WTC11 (cell line): ENCODE results near the gene CFDP1.

Experiments
- CTCF ChIP-seq: fragments of 200-600 bp; IDR thresholded peaks from 2 replicates; pipeline ENCODE4 v1.8.0; 2022; ENCODE audit warnings: antibody characterized with exemption
- FOXK1 ChIP-seq: sonication (generic); formaldehyde crosslinking; IDR thresholded peaks from 2 replicates; pipeline ENCODE4 v1.8.0; 2022; ENCODE audit warnings: mild to moderate bottlenecking, moderate library complexity, missing genetic modification reagents
- NFE2L1 ChIP-seq: sonication (generic); formaldehyde crosslinking; IDR thresholded peaks from 2 replicates; pipeline ENCODE4 v1.8.1; 2023; ENCODE audit warnings: missing genetic modification reagents
- USF1 ChIP-seq: sonication (generic); formaldehyde crosslinking; IDR thresholded peaks from 2 replicates; pipeline ENCODE4 v1.8.0; 2022; ENCODE audit warnings: mild to moderate bottlenecking, missing genetic modification reagents
- ZNF512 ChIP-seq: sonication (generic); formaldehyde crosslinking; IDR thresholded peaks from 2 replicates; pipeline ENCODE4 v1.8.1; 2022; ENCODE audit warnings: missing genetic modification reagents, borderline replicate concordance
- TF ChIP-seq, protein P1 (sequence below): sonication (generic); formaldehyde crosslinking; IDR thresholded peaks from 2 replicates; pipeline ENCODE4 v1.8.1; 2023; ENCODE audit warnings: mild to moderate bottlenecking, missing genetic modification reagents, borderline replicate concordance

GRCh38 chr16:75372236-75372856 is 61.0 kb downstream of the CFDP1 start:
- no peak for TF ChIP-seq ZNF512 (CRISPR knock-in tag)
- TF ChIP-seq USF1 (CRISPR knock-in tag) = no peak
- no peak for TF ChIP-seq CTCF
- no peak for TF ChIP-seq NFE2L1
- TF ChIP-seq, protein P1, sequence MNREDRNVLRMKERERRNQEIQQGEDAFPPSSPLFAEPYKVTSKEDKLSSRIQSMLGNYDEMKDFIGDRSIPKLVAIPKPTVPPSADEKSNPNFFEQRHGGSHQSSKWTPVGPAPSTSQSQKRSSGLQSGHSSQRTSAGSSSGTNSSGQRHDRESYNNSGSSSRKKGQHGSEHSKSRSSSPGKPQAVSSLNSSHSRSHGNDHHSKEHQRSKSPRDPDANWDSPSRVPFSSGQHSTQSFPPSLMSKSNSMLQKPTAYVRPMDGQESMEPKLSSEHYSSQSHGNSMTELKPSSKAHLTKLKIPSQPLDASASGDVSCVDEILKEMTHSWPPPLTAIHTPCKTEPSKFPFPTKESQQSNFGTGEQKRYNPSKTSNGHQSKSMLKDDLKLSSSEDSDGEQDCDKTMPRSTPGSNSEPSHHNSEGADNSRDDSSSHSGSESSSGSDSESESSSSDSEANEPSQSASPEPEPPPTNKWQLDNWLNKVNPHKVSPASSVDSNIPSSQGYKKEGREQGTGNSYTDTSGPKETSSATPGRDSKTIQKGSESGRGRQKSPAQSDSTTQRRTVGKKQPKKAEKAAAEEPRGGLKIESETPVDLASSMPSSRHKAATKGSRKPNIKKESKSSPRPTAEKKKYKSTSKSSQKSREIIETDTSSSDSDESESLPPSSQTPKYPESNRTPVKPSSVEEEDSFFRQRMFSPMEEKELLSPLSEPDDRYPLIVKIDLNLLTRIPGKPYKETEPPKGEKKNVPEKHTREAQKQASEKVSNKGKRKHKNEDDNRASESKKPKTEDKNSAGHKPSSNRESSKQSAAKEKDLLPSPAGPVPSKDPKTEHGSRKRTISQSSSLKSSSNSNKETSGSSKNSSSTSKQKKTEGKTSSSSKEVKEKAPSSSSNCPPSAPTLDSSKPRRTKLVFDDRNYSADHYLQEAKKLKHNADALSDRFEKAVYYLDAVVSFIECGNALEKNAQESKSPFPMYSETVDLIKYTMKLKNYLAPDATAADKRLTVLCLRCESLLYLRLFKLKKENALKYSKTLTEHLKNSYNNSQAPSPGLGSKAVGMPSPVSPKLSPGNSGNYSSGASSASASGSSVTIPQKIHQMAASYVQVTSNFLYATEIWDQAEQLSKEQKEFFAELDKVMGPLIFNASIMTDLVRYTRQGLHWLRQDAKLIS (CRISPR knock-in tag) = no peak
- TF ChIP-seq FOXK1 (CRISPR knock-in tag) = no peak
